Gastrocnemius medialis (tissue), 4 donors: ENCODE data around the gene CYP4F22. TPM values are rescaled to one million over a fixed set of nuclear protein-coding genes. Genes with fewer than 3 reads are reported as not detected.
"Not testable (repeated sequence)": the region's sequence is repeated elsewhere in the genome, so short reads cannot be mapped to it uniquely, and the experiment has no call there.

Experiments used
- ATAC-seq, 2 donors: fragments of 150-250 bp; one replicate each; pipeline ENCODE4 v1.9.1; 2016
- DNase-seq, 2 donors: peaks; one replicate each; pipeline ENCODE4 v3.0.0-alpha.2; 2019
- H3K27ac ChIP-seq, 4 donors: fragments of 200-600 bp; sonication (generic); 1 replicate in 1 of 4; 2 replicates in 3 of 4; pipeline ENCODE4 v1.5.1; 2016 to 2018; ENCODE audit warnings: mild to moderate bottlenecking in 2 of 4, moderate library complexity in 1 of 4
- H3K27me3 ChIP-seq, 3 donors: fragments of 200-600 bp; sonication (generic) in 2 of 3; 1 replicate in 1 of 3; 2 replicates in 2 of 3; pipeline versions ENCODE4 v1.5.1 to v1.6.0; 2016 to 2019; ENCODE audit warnings: mild to moderate bottlenecking in 1 of 3, moderate library complexity in 1 of 3
- H3K36me3 ChIP-seq, 2 donors: fragments of 200-600 bp; sonication (generic) in 1 of 2; one replicate each; pipeline ENCODE4 v1.5.1; 2017 to 2018
- H3K4me1 ChIP-seq, 2 donors: fragments of 200-600 bp; sonication (generic) in 1 of 2; one replicate each; pipeline ENCODE4 v1.5.1; 2016 to 2017; ENCODE audit warnings: mild to moderate bottlenecking in 2 of 2
- H3K4me3 ChIP-seq, 4 donors: fragments of 200-600 bp; sonication (generic) in 3 of 4; 1 replicate in 1 of 4; 2 replicates in 3 of 4; pipeline ENCODE4 v1.5.1; 2016 to 2019; ENCODE audit warnings: mild to moderate bottlenecking in 2 of 4
- H3K9me3 ChIP-seq, 3 donors: fragments of 200-600 bp; sonication (generic) in 2 of 3; 1 replicate in 1 of 3; 2 replicates in 2 of 3; pipeline ENCODE4 v1.5.1; 2016 to 2019
- POLR2A ChIP-seq, 2 donors: fragments of 450-650 bp; IDR thresholded peaks; one replicate each; pipeline ENCODE4 v1.6.1; 2017; ENCODE audit warnings: antibody characterized with exemption in 2 of 2, mild to moderate bottlenecking in 2 of 2, moderate library complexity in 2 of 2
- in situ Hi-C, 4 donors: fragments of 200-750 bp; cut with MboI; loops; one replicate each; pipeline versions ENCODE4 v1.15.0 to v1.8.0; 2017; ENCODE audit warnings: low sequenced_read_pairs in 4 of 4
- intact Hi-C: fragments of 100-400 bp; cut with DNase I; formaldehyde crosslinking; loops from one replicate; pipeline ENCODE4 v1.15.1; 2023; ENCODE audit warnings: low total_unique reads
- total RNA-seq, 4 donors: library from RNA; depleted of rRNA; stranded (reverse); fragments of >200 nt; gene quantifications; one replicate each; pipeline versions ENCODE4 v1.1.0 to v1.2.3, GENCODE V29; 2016
- TF ChIP-seq, protein P1 (sequence below), 5 experiments: fragments of 450-650 bp in 3 of 5; fragments of 200-600 bp in 2 of 5; sonication (generic) in 2 of 5; IDR thresholded peaks in 4 of 5; conservative IDR thresholded peaks in 1 of 5; 1 replicate in 4 of 5; 2 replicates in 1 of 5; pipeline ENCODE4 v1.5.1; 2016 to 2019; ENCODE audit warnings: antibody characterized with exemption in 5 of 5, mild to moderate bottlenecking in 3 of 5, moderate library complexity in 3 of 5

CYP4F22 gene
- total RNA-seq, 4 donors from 2014 or later: 0.24 to 0.29 (median 0.25) TPM; not detected in 1

DNA sequence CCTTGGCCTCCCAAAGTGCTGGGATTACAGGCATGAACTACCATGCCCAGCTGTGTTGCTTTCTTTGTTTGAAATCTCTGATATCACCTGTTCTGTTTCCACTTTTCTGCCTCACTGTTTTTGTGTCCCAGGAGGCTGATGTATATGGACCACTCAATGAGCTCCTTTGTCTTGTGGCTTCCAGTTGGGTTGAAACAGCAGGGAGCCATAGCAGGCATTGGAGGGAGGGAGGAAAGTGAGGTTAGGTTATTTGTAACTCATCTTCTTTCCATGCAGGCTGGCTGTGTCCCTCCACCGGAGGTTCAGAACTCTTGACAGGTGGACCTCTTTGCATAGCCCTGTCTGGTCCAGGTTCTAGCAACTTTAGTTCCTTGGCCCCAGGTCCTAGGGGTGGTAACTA is 6.1 kb upstream of the CYP4F22 start:
- Histone ChIP-seq H3K36me3 (no peaks in the 10 kb centered on the region), H3K9me3 (no peaks in the 10 kb centered on the region), H3K4me3 (no peak overlapping the region), H3K27ac (no peak overlapping the region), H3K27me3 (peaks cover 9 to 18% (median 18%) of the 10 kb centered on the region in 3 donors), H3K4me1 (no peaks in the 10 kb centered on the region)
- no peak for DNase-seq
- ATAC-seq: no peak
- intact Hi-C loops (no loop called here), in situ Hi-C loops (no loop called here)
- TF ChIP-seq, protein P1, sequence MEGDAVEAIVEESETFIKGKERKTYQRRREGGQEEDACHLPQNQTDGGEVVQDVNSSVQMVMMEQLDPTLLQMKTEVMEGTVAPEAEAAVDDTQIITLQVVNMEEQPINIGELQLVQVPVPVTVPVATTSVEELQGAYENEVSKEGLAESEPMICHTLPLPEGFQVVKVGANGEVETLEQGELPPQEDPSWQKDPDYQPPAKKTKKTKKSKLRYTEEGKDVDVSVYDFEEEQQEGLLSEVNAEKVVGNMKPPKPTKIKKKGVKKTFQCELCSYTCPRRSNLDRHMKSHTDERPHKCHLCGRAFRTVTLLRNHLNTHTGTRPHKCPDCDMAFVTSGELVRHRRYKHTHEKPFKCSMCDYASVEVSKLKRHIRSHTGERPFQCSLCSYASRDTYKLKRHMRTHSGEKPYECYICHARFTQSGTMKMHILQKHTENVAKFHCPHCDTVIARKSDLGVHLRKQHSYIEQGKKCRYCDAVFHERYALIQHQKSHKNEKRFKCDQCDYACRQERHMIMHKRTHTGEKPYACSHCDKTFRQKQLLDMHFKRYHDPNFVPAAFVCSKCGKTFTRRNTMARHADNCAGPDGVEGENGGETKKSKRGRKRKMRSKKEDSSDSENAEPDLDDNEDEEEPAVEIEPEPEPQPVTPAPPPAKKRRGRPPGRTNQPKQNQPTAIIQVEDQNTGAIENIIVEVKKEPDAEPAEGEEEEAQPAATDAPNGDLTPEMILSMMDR (IDR thresholded peaks at IDR 0.05 in 4 of 5, conservative IDR thresholded peaks at IDR 0.05 in 1 of 5): no peak
- TF ChIP-seq POLR2A (IDR thresholded peaks at IDR 0.05): no peak

GRCh38 chr19:15506074-15506571 is 2.2 kb upstream of the CYP4F22 start:
- ATAC-seq (no peak), DNase-seq (no peak)
- Histone ChIP-seq H3K27me3 (peaks cover 36 to 43% (median 43%) of the 10 kb centered on the region in 3 donors), H3K9me3 (no peaks in the 10 kb centered on the region), H3K4me1 (no peaks in the 10 kb centered on the region), H3K4me3 (no peak overlapping the region), H3K36me3 (no peaks in the 10 kb centered on the region), H3K27ac (no peak overlapping the region)
- TF ChIP-seq POLR2A (IDR thresholded peaks at IDR 0.05): no peak
- TF ChIP-seq, protein P1 (IDR thresholded peaks at IDR 0.05 in 4 of 5, conservative IDR thresholded peaks at IDR 0.05 in 1 of 5): no peak
- in situ Hi-C loops: no loop called here
- intact Hi-C loops: no loop called here

DNA sequence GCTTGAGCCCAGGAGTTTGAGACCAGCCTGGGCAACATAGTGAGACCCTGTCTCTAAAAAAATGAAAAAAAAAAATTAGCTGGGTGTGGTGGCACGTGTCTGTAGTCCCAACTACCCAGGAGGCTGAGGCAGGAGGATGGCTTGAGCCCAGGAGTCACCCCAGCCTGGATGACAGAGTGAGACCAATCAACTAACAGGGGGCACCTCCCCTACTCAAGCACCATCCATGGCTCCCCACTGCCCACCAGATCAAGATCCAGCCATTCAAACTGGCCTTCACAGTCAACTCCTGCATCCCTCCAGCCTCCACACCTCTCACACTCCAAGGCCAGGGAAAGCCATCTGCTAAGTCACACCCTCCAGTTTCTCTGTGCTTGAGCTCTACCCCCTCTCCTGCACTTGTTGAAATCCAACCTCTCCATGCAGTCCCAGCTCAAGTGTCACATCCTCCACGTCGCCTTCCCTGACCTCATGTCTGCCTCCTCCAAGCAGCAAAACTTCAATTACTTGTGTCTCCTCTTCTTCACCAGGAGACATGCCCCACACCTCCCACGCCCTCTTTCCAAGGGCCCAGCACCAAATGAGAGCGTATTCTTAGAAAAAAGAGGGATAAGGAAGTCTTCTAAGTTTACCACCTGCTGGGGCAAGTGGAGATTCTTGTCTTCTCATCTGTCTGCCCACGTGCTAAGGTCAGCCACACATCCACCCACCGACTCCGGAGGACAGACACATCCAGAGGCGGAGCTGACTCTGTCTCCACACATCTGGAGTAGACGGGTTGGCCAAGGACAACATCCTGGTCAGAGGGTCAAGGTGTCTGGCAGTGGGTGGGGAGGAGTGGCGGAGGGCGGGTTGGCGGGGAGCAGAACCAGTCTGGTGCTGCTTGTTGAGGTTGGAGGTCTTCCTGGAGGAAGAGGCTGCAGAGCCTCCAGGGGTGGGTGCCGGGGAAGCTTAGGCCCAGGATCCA is 974 bp upstream of the CYP4F22 start:
- Histone ChIP-seq H3K27me3 (peaks cover 36 to 43% (median 43%) of the 10 kb centered on the region in 3 donors), H3K4me3 (no peak overlapping the region), H3K27ac (no peak overlapping the region), H3K4me1 (no peaks in the 10 kb centered on the region), H3K9me3 (no peaks in the 10 kb centered on the region), H3K36me3 (no peaks in the 10 kb centered on the region)
- intact Hi-C loops (no loop called here), in situ Hi-C loops (no loop called here)
- no peak for TF ChIP-seq POLR2A (IDR thresholded peaks at IDR 0.05)
- DNase-seq (no peak), ATAC-seq (no peak)

DNA sequence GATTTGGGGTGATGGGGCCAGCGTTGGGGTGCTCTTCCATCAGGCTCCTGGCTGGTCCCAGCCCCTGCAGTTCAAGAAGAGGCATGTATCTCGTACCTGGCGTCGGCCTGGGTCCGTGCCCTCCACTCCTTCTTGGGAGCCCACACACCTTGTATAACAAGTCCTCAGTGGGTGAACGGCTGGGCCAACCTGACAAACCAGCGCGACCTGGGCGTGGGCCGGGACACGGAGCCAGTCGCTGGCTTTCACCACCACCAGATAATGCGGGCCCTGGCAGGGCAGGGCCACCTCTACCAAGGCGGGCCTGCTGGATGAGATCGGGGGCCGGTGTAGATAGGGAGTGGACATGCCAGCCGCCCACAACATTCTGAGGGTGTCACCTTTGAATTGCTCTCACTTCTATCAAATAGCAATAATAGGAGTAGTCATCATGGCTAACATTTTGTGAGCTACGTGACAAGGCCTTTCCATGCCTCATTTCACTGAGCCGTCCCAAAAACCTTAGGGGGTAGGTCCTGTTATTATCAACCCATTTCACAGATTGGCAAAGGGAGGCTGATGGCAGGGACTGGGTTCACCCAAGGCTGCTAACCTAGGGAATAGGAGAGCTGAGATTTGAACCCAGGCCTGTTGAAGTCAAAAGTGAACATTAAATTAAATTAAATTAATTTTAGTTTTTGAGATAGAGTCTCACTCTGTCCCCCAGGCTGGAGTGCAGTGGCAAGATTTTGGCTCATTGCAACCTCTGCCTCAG is 3.5 kb downstream of the CYP4F22 start:
- in situ Hi-C loops: no loop called here
- H3K36me3 ChIP-seq: no peaks in the 10 kb centered on the region
- no peaks in the 10 kb centered on the region for H3K9me3 ChIP-seq
- H3K27ac ChIP-seq: no peak overlapping the region
- no peak overlapping the region for H3K4me3 ChIP-seq
- ATAC-seq (no peak), DNase-seq (no peak)
- intact Hi-C loops: no loop called here
- peaks cover 18 to 36% (median 28%) of the 10 kb centered on the region in 3 donors for H3K27me3 ChIP-seq
- no peak for TF ChIP-seq POLR2A (IDR thresholded peaks at IDR 0.05)
- TF ChIP-seq, protein P1 (IDR thresholded peaks at IDR 0.05 in 4 of 5, conservative IDR thresholded peaks at IDR 0.05 in 1 of 5): no peak
- no peaks in the 10 kb centered on the region for H3K4me1 ChIP-seq

DNA sequence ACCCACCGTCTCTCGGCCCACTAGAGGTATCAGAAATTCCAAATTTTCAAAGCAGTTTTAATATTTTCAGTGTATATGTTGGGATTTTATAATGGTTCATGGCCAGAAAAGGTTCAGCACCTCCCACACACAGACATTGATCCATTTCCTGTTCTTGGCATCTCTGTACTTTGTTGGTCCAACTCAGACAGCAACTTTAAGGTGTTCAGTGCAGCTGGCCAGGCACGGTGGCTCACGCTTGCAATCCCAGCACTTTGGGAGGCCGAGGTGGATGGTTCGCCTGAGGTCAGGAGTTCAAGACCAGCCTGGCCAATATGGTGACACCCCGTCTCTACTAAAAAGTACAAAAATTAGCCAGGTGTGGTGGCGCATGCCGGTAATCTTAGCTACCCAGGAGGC is 6.9 kb downstream of the CYP4F22 start:
- ATAC-seq, H3K36me3 ChIP-seq, DNase-seq, H3K27me3 ChIP-seq, H3K4me1 ChIP-seq, H3K9me3 ChIP-seq, intact Hi-C loops, H3K27ac ChIP-seq, H3K4me3 ChIP-seq, in situ Hi-C loops: not testable (repeated sequence)
